ENCODE data around the gene HOXA5.
A peak's percentile ranks its signal among the peaks of the same experiment; 100 is the strongest.

HOXA5 gene

GRCh38 chr7:27173511-27173955 is 30.1 kb upstream of the HOXA5 start:
- TF ChIP-seq CTCF (IDR thresholded peaks at IDR 0.05; ENCODE audit: low read depth, low read length), result no peak
- DNase-seq (ENCODE audit: low read depth, low spot score), result no peak
- H3K4me3 ChIP-seq (ENCODE audit: low read depth, low read length), result peak overlapping the region; percentile 15
- in situ Hi-C loops (cut with HindIII; ENCODE audit: low sequenced_read_pairs), result loop anchor here (25.0 kb wide), 1 partner anchor 786 kb away; no protein-coding TSS in a partner anchor

DNA sequence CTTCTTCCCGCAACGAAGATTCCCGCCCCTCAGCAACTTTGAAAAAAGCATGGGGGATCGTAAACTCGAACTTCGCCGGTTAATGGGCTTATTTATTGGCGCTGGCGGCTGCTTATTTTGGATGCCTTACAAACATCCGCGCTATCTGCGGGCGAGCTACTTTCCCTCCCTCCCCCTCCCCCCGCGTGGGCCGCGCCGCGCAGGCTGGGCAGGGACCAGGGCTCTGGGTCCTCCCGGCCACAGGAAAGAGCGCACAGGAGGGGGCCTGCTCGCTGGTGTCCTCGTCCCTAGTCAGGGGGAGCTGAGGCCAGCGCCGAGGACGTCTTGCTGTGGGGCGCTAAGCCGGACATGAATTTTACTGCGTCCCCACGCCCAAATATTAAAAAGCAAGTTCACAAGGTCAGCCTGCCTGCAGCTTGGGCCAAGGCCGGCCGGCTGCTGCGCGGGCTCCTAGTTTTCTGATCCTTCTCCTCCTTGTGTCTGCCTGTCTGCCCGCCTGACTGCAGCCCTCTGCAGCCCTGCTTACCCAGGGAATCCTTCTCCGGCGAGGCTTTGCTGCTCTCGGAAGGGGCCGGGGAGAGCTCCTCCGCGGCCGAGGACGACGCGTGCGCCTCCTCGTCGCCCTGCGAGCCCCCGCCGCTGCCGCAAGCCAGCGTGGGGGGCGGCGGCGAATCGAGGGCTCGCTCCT is 29.5 kb upstream of the HOXA5 start:
- in situ Hi-C loops (cut with HindIII; ENCODE audit: low sequenced_read_pairs), result loop anchor here (25.0 kb wide), 1 partner anchor 786 kb away; no protein-coding TSS in a partner anchor
- TF ChIP-seq CTCF (IDR thresholded peaks at IDR 0.05; ENCODE audit: low read depth, low read length), result no peak
- H3K4me3 ChIP-seq (ENCODE audit: low read depth, low read length), result peak overlapping the region; percentile 23
- peak; percentile 28 for DNase-seq (ENCODE audit: low read depth, low spot score)

DNA sequence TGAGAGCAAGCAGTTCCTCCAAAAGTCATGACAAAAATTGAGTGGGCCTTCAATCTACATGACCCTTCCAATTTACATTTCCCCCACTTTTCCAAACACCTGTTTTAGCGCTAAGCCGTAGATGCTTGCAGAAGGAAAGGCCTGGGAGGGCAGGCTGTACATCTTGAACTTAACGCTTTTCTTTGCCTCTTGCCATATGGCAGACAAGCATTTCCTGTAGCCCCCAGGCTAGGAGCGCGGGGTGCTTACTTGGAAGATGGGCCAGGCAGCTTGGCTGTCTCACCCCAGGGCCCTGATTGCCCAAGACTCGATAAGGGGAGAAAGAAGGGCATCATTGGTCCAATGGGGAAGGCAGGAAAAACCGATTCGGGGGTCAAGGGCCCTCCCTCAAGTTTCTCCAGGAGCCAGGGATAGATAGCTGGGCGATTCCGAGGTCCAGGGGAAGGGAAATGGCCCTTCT is 28.9 kb upstream of the HOXA5 start:
- peak overlapping the region; percentile 23 for H3K4me3 ChIP-seq (ENCODE audit: low read depth, low read length)

DNA sequence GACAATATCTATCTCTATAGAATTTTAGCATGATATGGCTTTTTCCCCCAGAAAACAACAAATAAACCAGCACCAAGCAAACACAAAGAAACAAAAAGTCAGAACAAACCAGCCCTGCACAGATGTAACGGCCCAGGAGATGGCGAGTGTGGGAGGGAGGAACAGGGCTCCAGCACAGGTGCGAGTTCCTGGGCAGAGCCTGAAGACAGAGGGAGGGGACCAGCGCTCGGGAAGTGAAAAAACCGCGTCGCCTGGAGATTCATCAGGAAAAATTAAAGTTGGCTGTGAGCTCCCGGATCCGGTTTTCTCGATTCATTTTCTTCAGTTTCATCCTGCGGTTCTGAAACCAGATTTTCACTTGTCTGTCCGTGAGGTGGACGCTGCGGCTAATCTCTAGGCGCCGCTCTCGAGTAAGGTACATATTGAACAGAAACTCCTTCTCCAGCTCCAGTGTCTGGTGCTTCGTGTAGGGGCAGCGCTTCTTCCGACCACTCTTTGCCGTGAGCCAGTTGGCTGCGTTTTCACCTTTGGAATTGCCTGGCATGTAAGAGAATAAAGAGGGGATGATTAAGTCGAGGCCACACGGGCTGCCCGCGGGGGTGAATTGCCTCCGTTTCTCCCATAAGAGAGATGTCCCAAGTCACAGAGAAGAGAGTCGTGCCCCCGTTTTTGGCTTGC is 28.3 kb upstream of the HOXA5 start:
- in situ Hi-C loops (cut with HindIII; ENCODE audit: low sequenced_read_pairs), result loop anchor here (25.0 kb wide), 1 partner anchor 784 kb away; no protein-coding TSS in a partner anchor
- DNase-seq (ENCODE audit: low read depth, low spot score), result no peak
- H3K4me3 ChIP-seq (ENCODE audit: low read depth, low read length), result peak overlapping the region; percentile 17

More for the DNA sequence above, 28.9 kb upstream of the HOXA5 start:
- in situ Hi-C loops (cut with HindIII; ENCODE audit: low sequenced_read_pairs), result loop anchor here (25.0 kb wide), 1 partner anchor 785 kb away; no protein-coding TSS in a partner anchor
- DNase-seq (ENCODE audit: low read depth, low spot score), result no peak
- no peak for TF ChIP-seq CTCF (IDR thresholded peaks at IDR 0.05; ENCODE audit: low read depth, low read length)

GRCh38 chr7:27171325-27171636 is 27.8 kb upstream of the HOXA5 start:
- in situ Hi-C loops (cut with HindIII; ENCODE audit: low sequenced_read_pairs), result loop anchor here (25.0 kb wide), 1 partner anchor 784 kb away; no protein-coding TSS in a partner anchor
- H3K4me3 ChIP-seq (ENCODE audit: low read depth, low read length), result peak overlapping the region; percentile 17
- no peak for DNase-seq (ENCODE audit: low read depth, low spot score)

More for the DNA sequence above, 28.3 kb upstream of the HOXA5 start:
- no peak for TF ChIP-seq CTCF (IDR thresholded peaks at IDR 0.05; ENCODE audit: low read depth, low read length)

More at GRCh38 chr7:27171325-27171636, 27.8 kb upstream of the HOXA5 start:
- TF ChIP-seq CTCF (IDR thresholded peaks at IDR 0.05; ENCODE audit: low read depth, low read length), result no peak

Measured in astrocyte of the spinal cord (primary cell).